H1 (cell line): Measurements from ENCODE around the gene SLC30A10. TPM values are rescaled to one million over a fixed set of nuclear protein-coding genes. Genes with fewer than 3 reads are reported as not detected.

ENCODE experiments used
- CTCF ChIA-PET: fragments of 300-600 bp; sonication (Branson Sonifier 250); formaldehyde crosslinking; loops from one replicate; lab custom pipeline; 2021; ENCODE audit not compliant: partially characterized antibody; lab: Charles Lee
- POLR2A ChIA-PET: fragments of 300-600 bp; sonication (Branson Sonifier 250); formaldehyde crosslinking; loops from one replicate; lab custom pipeline; 2021; ENCODE audit warnings: inconsistent platforms; ENCODE audit not compliant: partially characterized antibody; lab: Charles Lee
- DNase-seq, 2 experiments: peaks; one replicate each; pipeline versions ENCODE4 v3.0.0 to v3.0.0-alpha.2; 2010 to 2022; ENCODE audit warnings: low spot score in 2 of 2, low read depth in 1 of 2, mixed read lengths in 1 of 2
- FAIRE-seq: peaks from 2 replicates; lab custom pipeline; 2011; peaks lifted over from hg19 to GRCh38; lab: Jason Lieb, UNC
- H2AFZ ChIP-seq: 2 replicates; pipeline ENCODE4 v1.8.1; 2012; ENCODE audit warnings: low read length, inconsistent platforms
- H2AK5ac ChIP-seq: 2 replicates; pipeline ENCODE4 v1.6.1; 2013; ENCODE audit warnings: low read depth, low read length
- H2BK120ac ChIP-seq: replicated peaks from 2 replicates; pipeline ENCODE3; 2013; ENCODE audit warnings: low read depth, low read length, inconsistent platforms
- H2BK12ac ChIP-seq: 2 replicates; pipeline ENCODE4 v1.6.1; 2013; ENCODE audit warnings: low read depth, low read length
- H2BK15ac ChIP-seq: 2 replicates; pipeline ENCODE4 v1.6.1; 2013; ENCODE audit warnings: low read length
- H2BK20ac ChIP-seq: 2 replicates; pipeline ENCODE4 v1.6.1; 2013; ENCODE audit warnings: low read length
- H2BK5ac ChIP-seq: 2 replicates; pipeline ENCODE4 v1.6.1; 2013; ENCODE audit warnings: low read depth, low read length
- H3K14ac ChIP-seq: 2 replicates; pipeline ENCODE4 v1.6.1; 2013; ENCODE audit warnings: inconsistent platforms; ENCODE audit not compliant: insufficient read length
- H3K18ac ChIP-seq: 2 replicates; pipeline ENCODE4 v1.6.1; 2013; ENCODE audit warnings: low read length; ENCODE audit errors: extremely low read depth
- H3K23ac ChIP-seq: 2 replicates; pipeline ENCODE4 v1.6.1; 2013; ENCODE audit warnings: inconsistent platforms; ENCODE audit not compliant: insufficient read length
- H3K23me2 ChIP-seq: 2 replicates; pipeline ENCODE4 v1.6.1; 2013; ENCODE audit warnings: low read depth, low read length
- H3K27ac ChIP-seq: 2 replicates; pipeline ENCODE4 v1.6.1; 2011; ENCODE audit warnings: low read depth, low read length, inconsistent platforms
- H3K27me3 ChIP-seq, 4 experiments: replicated peaks in 1 of 4; 1 replicate in 1 of 4; 2 replicates in 3 of 4; pipeline versions ENCODE4 v1.6.1 to v1.8.1; 2011 to 2013; ENCODE audit warnings: low read length in 3 of 4, mild to moderate bottlenecking in 3 of 4, inconsistent platforms in 2 of 4, mixed read lengths in 2 of 4, moderate library complexity in 1 of 4; ENCODE audit not compliant: control insufficient read depth in 3 of 4, insufficient read depth in 3 of 4; ENCODE audit errors: extremely low read depth in 1 of 4
- H3K36me3 ChIP-seq, 4 experiments: 2 replicates each; pipeline versions ENCODE4 v1.6.1 to v1.8.1; 2011 to 2013; ENCODE audit warnings: mild to moderate bottlenecking in 4 of 4, low read length in 3 of 4, moderate library complexity in 2 of 4, control low read depth in 1 of 4, inconsistent platforms in 1 of 4; ENCODE audit not compliant: insufficient read depth in 4 of 4, control insufficient read depth in 2 of 4
- H3K4ac ChIP-seq: replicated peaks from 2 replicates; pipeline ENCODE3; 2013; ENCODE audit warnings: low read length, low read depth, mixed read lengths, inconsistent platforms; ENCODE audit not compliant: insufficient read length
- H3K4me1 ChIP-seq, 4 experiments: replicated peaks in 1 of 4; 1 replicate in 1 of 4; 2 replicates in 3 of 4; pipeline versions ENCODE4 v1.6.1 to v1.8.1; 2011 to 2013; ENCODE audit warnings: low read length in 3 of 4, inconsistent platforms in 2 of 4, mixed read lengths in 1 of 4; ENCODE audit not compliant: insufficient read depth in 4 of 4, control insufficient read depth in 3 of 4
- H3K4me2 ChIP-seq, 2 experiments: 2 replicates each; pipeline versions ENCODE4 v1.6.1 to v1.8.1; 2011 to 2013; ENCODE audit warnings: low read depth in 2 of 2, low read length in 2 of 2, control low read depth in 1 of 2, inconsistent platforms in 1 of 2, mild to moderate bottlenecking in 1 of 2; ENCODE audit not compliant: insufficient read depth in 1 of 2
- H3K4me3 ChIP-seq, 4 experiments: fragments of 200-600, 300-600 bp in 1 of 4; sonication (generic), shearing (Covaris generic), sonication (Bioruptor Twin) in 1 of 4; 2 replicates each; pipeline versions ENCODE4 v1.5.1 to v1.8.1; 2011 to 2016; ENCODE audit warnings: low read length in 4 of 4, low read depth in 3 of 4, control low read depth in 2 of 4, inconsistent platforms in 2 of 4, mild to moderate bottlenecking in 2 of 4, mixed read lengths in 1 of 4, moderate library complexity in 1 of 4; ENCODE audit not compliant: insufficient read depth in 2 of 4; ENCODE audit errors: extremely low read depth in 1 of 4
- H3K56ac ChIP-seq: replicated peaks from 2 replicates; pipeline ENCODE3; 2013; ENCODE audit warnings: low read depth, mild to moderate bottlenecking, mixed read lengths, low read length, inconsistent platforms; ENCODE audit not compliant: insufficient read length
- H3K79me1 ChIP-seq: 2 replicates; pipeline ENCODE4 v1.6.1; 2013; ENCODE audit warnings: low read depth, low read length, control low read depth
- H3K79me2 ChIP-seq, 2 experiments: 2 replicates each; pipeline versions ENCODE4 v1.6.1 to v1.8.1; 2012 to 2013; ENCODE audit warnings: low read length in 2 of 2, mild to moderate bottlenecking in 2 of 2, inconsistent platforms in 1 of 2; ENCODE audit not compliant: insufficient read depth in 2 of 2, control insufficient read depth in 1 of 2
- H3K9ac ChIP-seq, 4 experiments: replicated peaks in 1 of 4; 1 replicate in 1 of 4; 2 replicates in 3 of 4; pipeline versions ENCODE4 v1.6.1 to v1.8.1; 2011 to 2013; ENCODE audit warnings: low read depth in 3 of 4, low read length in 3 of 4, control low read depth in 2 of 4, mild to moderate bottlenecking in 2 of 4, moderate library complexity in 2 of 4, inconsistent platforms in 1 of 4; ENCODE audit errors: extremely low read depth in 1 of 4
- H3K9me3 ChIP-seq, 2 experiments: 2 replicates each; pipeline versions ENCODE4 v1.6.1 to v1.8.1; 2012 to 2013; ENCODE audit warnings: mild to moderate bottlenecking in 2 of 2, moderate library complexity in 2 of 2, control low read depth in 1 of 2, inconsistent platforms in 1 of 2, low read depth in 1 of 2, low read length in 1 of 2, mixed read lengths in 1 of 2; ENCODE audit not compliant: insufficient read depth in 2 of 2
- H4K20me1 ChIP-seq, 2 experiments: replicated peaks in 1 of 2; 2 replicates each; pipeline versions ENCODE3 to v1.8.1; 2011 to 2013; ENCODE audit warnings: inconsistent platforms in 2 of 2, low read length in 2 of 2, mild to moderate bottlenecking in 1 of 2; ENCODE audit not compliant: insufficient read depth in 2 of 2, control insufficient read depth in 1 of 2
- H4K5ac ChIP-seq: 2 replicates; pipeline ENCODE4 v1.6.1; 2013; ENCODE audit warnings: low read length, low read depth, mixed read lengths, inconsistent platforms; ENCODE audit not compliant: insufficient read length
- H4K8ac ChIP-seq: 2 replicates; pipeline ENCODE4 v1.8.0; 2013; ENCODE audit warnings: mild to moderate bottlenecking, moderate library complexity, low read length, inconsistent platforms; ENCODE audit not compliant: insufficient read depth; ENCODE audit errors: extremely low read depth
- H4K91ac ChIP-seq: replicated peaks from 2 replicates; pipeline ENCODE3; 2013; ENCODE audit warnings: low read length, mixed read lengths, inconsistent platforms; ENCODE audit not compliant: insufficient read length
- ATF2 ChIP-seq: IDR thresholded peaks from 2 replicates; pipeline ENCODE4 v1.6.1; 2012; ENCODE audit warnings: low read length, inconsistent platforms
- BCL11A ChIP-seq, 2 experiments: IDR thresholded peaks; one replicate each; pipeline ENCODE4 v1.6.1; 2011; ENCODE audit warnings: low read depth in 2 of 2, low read length in 2 of 2, mild to moderate bottlenecking in 2 of 2
- CBX5 ChIP-seq: fragments of 300-800, 300-1000 bp; sonication (generic); IDR thresholded peaks from 2 replicates; pipeline ENCODE4 v1.7.1; 2016; ENCODE audit warnings: antibody characterized with exemption, low read length, low read depth
- CTBP2 ChIP-seq: IDR thresholded peaks from 2 replicates; pipeline ENCODE4 v1.7.0; 2011; ENCODE audit warnings: borderline replicate concordance, mild to moderate bottlenecking, moderate library complexity, mixed read lengths, low read length; ENCODE audit not compliant: insufficient read depth, insufficient read length
- EGR1 ChIP-seq: IDR thresholded peaks from 2 replicates; pipeline ENCODE4 v1.6.1; 2011; ENCODE audit warnings: low read depth, low read length, borderline replicate concordance
- HDAC2 ChIP-seq, 2 experiments: fragments of 300-600 bp in 1 of 2; sonication (generic) in 1 of 2; IDR thresholded peaks; 2 replicates each; pipeline ENCODE4 v1.6.1; 2011 to 2012; ENCODE audit warnings: low read depth in 2 of 2, low read length in 2 of 2, mild to moderate bottlenecking in 2 of 2, moderate library complexity in 2 of 2, borderline replicate concordance in 1 of 2, inconsistent platforms in 1 of 2
- KDM1A ChIP-seq: fragments of 200-600, 300-600 bp; sonication (generic); IDR thresholded peaks from 2 replicates; pipeline ENCODE4 v1.7.1; 2016; ENCODE audit warnings: mild to moderate bottlenecking, low read length, borderline replicate concordance
- RFX5 ChIP-seq: IDR thresholded peaks from 2 replicates; pipeline ENCODE4 v1.6.1; 2011; ENCODE audit warnings: low read depth, low read length, improper control_type of control experiment, borderline replicate concordance
- RNF2 ChIP-seq: fragments of 200-900, 300-1000 bp; sonication (generic); IDR thresholded peaks from 2 replicates; pipeline ENCODE4 v1.7.1; 2016; ENCODE audit warnings: borderline replicate concordance, low read depth, mild to moderate bottlenecking, antibody characterized with exemption, low read length; ENCODE audit not compliant: poor library complexity, severe bottlenecking; ENCODE audit errors: missing control alignments
- SIN3A ChIP-seq, 2 experiments: IDR thresholded peaks in 1 of 2; conservative IDR thresholded peaks in 1 of 2; 2 replicates each; pipeline ENCODE4 v1.6.1; 2011 to 2012; ENCODE audit warnings: low read length in 2 of 2, improper control_type of control experiment in 1 of 2, low read depth in 1 of 2, mild to moderate bottlenecking in 1 of 2
- SIX5 ChIP-seq: IDR thresholded peaks from 2 replicates; pipeline ENCODE4 v1.6.1; 2011; ENCODE audit warnings: mild to moderate bottlenecking, low read depth, low read length
- SRF ChIP-seq: IDR thresholded peaks from 2 replicates; pipeline ENCODE4 v1.6.1; 2011; ENCODE audit warnings: mild to moderate bottlenecking, low read depth, low read length, moderate library complexity
- WGBS, 2 experiments: shearing (Covaris generic) in 1 of 2; methylation state at CpG; one replicate each; pipeline versions ENCODE4 v1.1.6 to v1.1.7; 2013 to 2015; ENCODE audit warnings: low lambda C conversion rate in 2 of 2, mixed read lengths in 2 of 2, inconsistent platforms in 1 of 2, low coverage in 1 of 2, missing lambda C conversion rate in 1 of 2; ENCODE audit not compliant: insufficient replicate concordance in 2 of 2, insufficient coverage in 1 of 2, insufficient read length in 1 of 2; ENCODE audit errors: extremely low coverage in 1 of 2, missing lambda C conversion rate in 1 of 2; 5-methylcytosine and 5-hydroxymethylcytosine counted together
- polyA plus RNA-seq, 7 experiments: library from polyadenylated mRNA; depleted of rRNA in 3 of 7; stranded (reverse) in 5 of 7; unstranded in 2 of 7; fragments of >200 nt in 5 of 7; fragments of 200-250 nt in 2 of 7; gene quantifications; 1 replicate in 5 of 7; 2 replicates in 1 of 7; 4 replicates in 1 of 7; pipeline versions ENCODE4 v1.2.1 to v1.2.3, GENCODE V29; 2011 to 2013; ENCODE audit warnings: missing spikeins in 2 of 7, mixed read lengths in 2 of 7
- total RNA-seq: library from RNA; stranded (reverse); fragmentation: NEBNext Ultra II Directional; extraction: Animal tissue kit (Norgen Biotek cat#: 25700); gene quantifications from 2 replicates; pipeline ENCODE4 v1.2.1, GENCODE V29; 2021

Gene SLC30A10
- total and polyA plus RNA-seq, 2 of the 8 experiments (the other 6 are each of a cell fraction or from before 2014, with no cell fraction given), result 0.23 to 0.61 TPM

DNA sequence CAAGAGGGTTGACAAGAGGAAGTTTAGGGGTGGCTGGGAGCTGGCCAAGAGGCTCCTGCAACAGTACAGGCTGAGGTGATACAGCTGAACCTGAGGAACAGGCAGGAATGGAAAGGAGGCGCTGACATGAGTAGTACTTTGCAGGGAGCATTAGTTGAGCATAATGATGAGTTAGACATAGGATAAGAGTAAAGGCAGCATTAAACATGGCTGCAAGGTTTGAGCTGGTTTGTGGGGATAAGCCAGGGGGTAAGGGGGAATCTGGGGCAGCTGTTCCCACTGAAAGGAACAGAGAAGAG lies 20.6 kb downstream of the SLC30A10 start:
- H2BK20ac ChIP-seq, result no peak overlapping the region
- no peak overlapping the region for H2AFZ ChIP-seq
- no peak overlapping the region for H3K4me3 ChIP-seq
- FAIRE-seq, result no peak
- WGBS, 2 experiments, result 85% methylated on average over 1 of the region's 1 CpG; no CpG with 5 or more reads in 1 of the 2 experiments
- no peaks in the 10 kb centered on the region for H3K4me1 ChIP-seq
- no peak overlapping the region for H3K4me2 ChIP-seq
- no peaks in the 10 kb centered on the region for H3K23me2 ChIP-seq
- H3K79me1 ChIP-seq, result no peaks in the 10 kb centered on the region
- no peak overlapping the region for H2BK120ac ChIP-seq
- no peaks in the 10 kb centered on the region for H3K36me3 ChIP-seq
- no peak overlapping the region for H3K4ac ChIP-seq
- no peak overlapping the region for H3K14ac ChIP-seq
- H4K8ac ChIP-seq, result no peak overlapping the region; the same call in 1 of the 2 replicates
- no peak overlapping the region for H4K5ac ChIP-seq
- H3K56ac ChIP-seq, result no peak overlapping the region
- POLR2A ChIA-PET, result no interaction called here
- H3K23ac ChIP-seq, result no peak overlapping the region
- no peaks in the 10 kb centered on the region for H3K9me3 ChIP-seq
- H3K9ac ChIP-seq, result no peak overlapping the region
- no peak overlapping the region for H2AK5ac ChIP-seq
- no peak overlapping the region for H2BK12ac ChIP-seq
- H2BK5ac ChIP-seq, result no peak overlapping the region
- H3K79me2 ChIP-seq, result no peaks in the 10 kb centered on the region
- H2BK15ac ChIP-seq, result no peak overlapping the region
- no peak overlapping the region for H3K27ac ChIP-seq
- CTCF ChIA-PET, result interaction anchor here (1.0 to 1.7 kb wide), 2 partner anchors 13 to 64 kb away, joined by 3 read pairs; no protein-coding TSS in a partner anchor
- no peak overlapping the region for H4K91ac ChIP-seq
- no peaks in the 10 kb centered on the region for H4K20me1 ChIP-seq
- DNase-seq, result no peak
- no peak overlapping the region for H3K18ac ChIP-seq
- no peaks in the 10 kb centered on the region for H3K27me3 ChIP-seq
- TF ChIP-seq EGR1 (no peak), RFX5 (no peak), SIN3A (conservative IDR thresholded peaks at IDR 0.05 in 1 of 2, IDR thresholded peaks at IDR 0.05 in 1 of 2; ENCODE audit: low read depth in 1 of 2, low read length in 2 of 2) (no peak), RNF2 (no peak), SRF (no peak), CBX5 (no peak), HDAC2 (IDR thresholded peaks at IDR 0.05; ENCODE audit: borderline replicate concordance in 1 of 2, low read depth in 2 of 2, low read length in 2 of 2) (no peak), BCL11A (IDR thresholded peaks at IDR 0.05; ENCODE audit: low read depth in 2 of 2, low read length in 2 of 2) (no peak), SIX5 (no peak), ATF2 (no peak), CTBP2 (no peak), KDM1A (no peak)
